ENCODE results near the gene VPS35.
"Not testable (repeated sequence)": the region's sequence is repeated elsewhere in the genome, so short reads cannot be mapped to it uniquely, and the experiment has no call there.

Gene VPS35

GRCh38 chr16:46700048-46700447 is 11.1 kb upstream of the VPS35 start:
- TF ChIP-seq POLR2A (IDR thresholded peaks at IDR 0.05; ENCODE audit: low read length) (no peak), GATA1 (IDR thresholded peaks at IDR 0.05; ENCODE audit: low read depth, low read length) (no peak)
- DNase-seq = no peak

GRCh38 chr16:46696957-46697356 is 8.0 kb upstream of the VPS35 start:
- TF ChIP-seq GATA1 (IDR thresholded peaks at IDR 0.05; ENCODE audit: low read depth, low read length) (no peak), POLR2A (IDR thresholded peaks at IDR 0.05; ENCODE audit: low read length) (no peak)
- DNase-seq = no peak

GRCh38 chr16:46695937-46696336 is 7.0 kb upstream of the VPS35 start:
- DNase-seq = no peak
- TF ChIP-seq GATA1 (IDR thresholded peaks at IDR 0.05; ENCODE audit: low read depth, low read length) (no peak), POLR2A (IDR thresholded peaks at IDR 0.05; ENCODE audit: low read length) (no peak)

- no peak for TF ChIP-seq GATA1 (IDR thresholded peaks at IDR 0.05; ENCODE audit: low read depth, low read length)
- no peak for DNase-seq
Observed at GRCh38 chr16:46693598-46693997, 4.6 kb upstream of the VPS35 start.

- peak in 1 of 2 experiments; percentile 25 for DNase-seq
- TF ChIP-seq GATA1 (IDR thresholded peaks at IDR 0.05; ENCODE audit: low read depth, low read length) (no peak), POLR2A (IDR thresholded peaks at IDR 0.05; ENCODE audit: low read length) (no peak)
Observed at GRCh38 chr16:46691726-46692125, 2.7 kb upstream of the VPS35 start.

- DNase-seq = peak; percentile 29 to 42
- TF ChIP-seq POLR2A (IDR thresholded peaks at IDR 0.05; ENCODE audit: low read length) (no peak), GATA1 (IDR thresholded peaks at IDR 0.05; ENCODE audit: low read depth, low read length) (no peak)
Observed at GRCh38 chr16:46690281-46691178, 1.6 kb upstream of the VPS35 start.

- no peak for TF ChIP-seq GATA1 (IDR thresholded peaks at IDR 0.05; ENCODE audit: low read depth, low read length)
- peak; percentile 89 for TF ChIP-seq POLR2A (IDR thresholded peaks at IDR 0.05; ENCODE audit: low read length)
Observed at GRCh38 chr16:46689365-46690280, 645 bp upstream of the VPS35 start, which contains the start of gene ORC6. Gene ORC6, plus strand, starts transcription at chr16:46689659. Its CDS starts 47 bp downstream, at chr16:46689706.

GRCh38 chr16:46688101-46688653 is 801 bp downstream of the VPS35 start:
- no peak for DNase-seq
- TF ChIP-seq GATA1 (IDR thresholded peaks at IDR 0.05; ENCODE audit: low read depth, low read length) = no peak
- TF ChIP-seq POLR2A (IDR thresholded peaks at IDR 0.05; ENCODE audit: low read length) = no peak

More at GRCh38 chr16:46689365-46690280, 645 bp upstream of the VPS35 start, which contains the start of gene ORC6:
- peak; percentile 98 to 99 for DNase-seq

- no peak for TF ChIP-seq GATA1 (IDR thresholded peaks at IDR 0.05; ENCODE audit: low read depth, low read length)
- no peak for DNase-seq
Observed at GRCh38 chr16:46687486-46687885, 1.5 kb downstream of the VPS35 start.

- no peak for DNase-seq
- no peak for TF ChIP-seq POLR2A (IDR thresholded peaks at IDR 0.05; ENCODE audit: low read length)
- no peak for TF ChIP-seq GATA1 (IDR thresholded peaks at IDR 0.05; ENCODE audit: low read depth, low read length)
Observed at GRCh38 chr16:46686815-46687473, 2.0 kb downstream of the VPS35 start.

GRCh38 chr16:46681867-46682266 is 7.1 kb downstream of the VPS35 start:
- not testable (repeated sequence) for DNase-seq

GRCh38 chr16:46677943-46678342 is 11.0 kb downstream of the VPS35 start:
- DNase-seq = not testable (repeated sequence)

GRCh38 chr16:46673320-46674013 is 15.5 kb downstream of the VPS35 start:
- DNase-seq = peak; percentile 78 to 87
- TF ChIP-seq GATA1 (IDR thresholded peaks at IDR 0.05; ENCODE audit: low read depth, low read length) = no peak
- no peak for TF ChIP-seq POLR2A (IDR thresholded peaks at IDR 0.05; ENCODE audit: low read length)
